CD4-positive, alpha-beta T cell treated with Interleukin-2 at 100 ng/mL for 4 hours (primary cell): ENCODE results near the gene SORL1.

Experiments used
- DNase-seq: peaks from one replicate; pipeline ENCODE4 v3.0.0-alpha.2; 2020; ENCODE audit warnings: low spot score

The SORL1 gene

DNA sequence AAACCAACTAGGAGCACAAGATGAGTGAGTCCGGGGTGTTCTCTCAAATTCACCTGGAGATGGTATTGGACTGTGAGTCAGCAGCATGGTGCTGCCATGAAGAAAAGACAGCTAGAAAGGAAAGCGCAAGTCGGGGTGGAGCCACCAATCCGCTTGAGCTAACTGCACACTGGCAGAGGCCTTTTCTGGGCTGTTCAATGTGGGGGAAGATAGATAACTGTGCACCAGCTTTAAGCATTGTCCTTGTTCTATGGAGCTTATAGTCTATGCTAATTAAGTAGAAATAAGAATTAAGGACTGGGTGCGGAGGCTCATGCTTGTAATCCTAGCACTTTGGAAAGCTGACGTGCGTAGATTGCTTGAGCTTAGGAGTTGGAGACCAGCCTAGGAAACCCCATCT is 22.6 kb downstream of the SORL1 start:
- DNase-seq, result no peak

DNA sequence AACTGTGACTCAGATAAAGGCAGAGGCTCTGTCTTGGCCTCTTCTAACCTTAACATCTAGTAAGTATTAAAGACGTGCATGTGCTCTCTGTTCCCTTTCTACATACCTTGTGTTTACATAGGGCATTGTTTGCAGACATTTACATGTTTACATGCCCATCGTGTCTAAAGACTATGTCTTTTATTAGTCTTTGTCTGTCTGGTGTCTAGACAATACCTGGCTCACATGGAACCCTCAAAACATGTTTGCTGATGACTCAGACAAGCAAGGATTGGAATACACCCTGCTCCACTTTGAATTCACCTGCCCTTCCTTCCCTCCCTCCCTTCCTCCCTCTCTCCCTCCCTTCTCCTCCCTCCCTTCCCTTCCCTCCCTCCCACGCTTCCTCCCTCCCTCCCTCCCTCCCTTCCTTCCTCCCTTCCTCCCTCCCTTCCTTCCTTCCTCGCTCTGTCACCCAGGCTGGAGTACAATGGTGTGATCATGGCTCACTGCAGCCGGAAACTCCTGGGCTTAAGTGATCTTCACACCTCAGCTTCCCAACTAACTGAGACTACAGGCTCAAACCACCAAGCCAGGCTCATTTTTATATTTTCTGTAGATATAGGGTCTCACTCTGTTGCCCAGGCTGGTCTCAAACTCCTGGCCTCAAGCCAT is 24.4 kb downstream of the SORL1 start:
- peak; percentile 62 for DNase-seq

DNA sequence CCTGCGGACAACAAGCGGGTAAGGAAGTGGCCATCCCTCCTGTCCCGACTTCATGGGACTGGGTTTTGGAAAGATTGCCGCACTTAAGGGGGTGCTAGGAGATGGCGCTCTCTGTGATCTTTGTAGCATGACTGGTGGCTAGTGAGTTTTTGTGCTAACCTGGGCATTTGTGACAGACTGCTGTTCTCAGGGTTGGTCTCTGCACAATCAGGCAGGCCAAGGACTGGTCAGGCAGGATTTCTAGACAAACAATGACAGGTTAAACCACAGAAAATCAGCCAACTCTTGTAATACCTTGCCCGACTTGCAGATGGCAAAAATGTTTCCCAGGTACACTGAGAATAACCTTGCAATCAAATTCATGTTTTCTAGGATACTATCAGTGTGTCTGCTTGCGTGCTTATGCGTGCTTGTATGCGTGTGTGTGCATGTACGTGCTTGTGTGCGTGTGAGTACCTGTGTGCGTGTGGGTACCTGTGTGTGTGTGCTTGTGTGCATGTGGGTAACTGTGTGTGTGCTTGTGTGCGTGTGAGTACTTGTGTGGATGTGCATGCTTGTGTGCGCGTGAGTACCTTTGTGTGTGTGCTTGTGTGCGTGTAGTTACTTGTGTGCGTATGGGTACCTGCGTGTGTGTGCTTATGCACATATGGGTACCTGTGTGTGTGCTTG is 26.2 kb downstream of the SORL1 start:
- no peak for DNase-seq

DNA sequence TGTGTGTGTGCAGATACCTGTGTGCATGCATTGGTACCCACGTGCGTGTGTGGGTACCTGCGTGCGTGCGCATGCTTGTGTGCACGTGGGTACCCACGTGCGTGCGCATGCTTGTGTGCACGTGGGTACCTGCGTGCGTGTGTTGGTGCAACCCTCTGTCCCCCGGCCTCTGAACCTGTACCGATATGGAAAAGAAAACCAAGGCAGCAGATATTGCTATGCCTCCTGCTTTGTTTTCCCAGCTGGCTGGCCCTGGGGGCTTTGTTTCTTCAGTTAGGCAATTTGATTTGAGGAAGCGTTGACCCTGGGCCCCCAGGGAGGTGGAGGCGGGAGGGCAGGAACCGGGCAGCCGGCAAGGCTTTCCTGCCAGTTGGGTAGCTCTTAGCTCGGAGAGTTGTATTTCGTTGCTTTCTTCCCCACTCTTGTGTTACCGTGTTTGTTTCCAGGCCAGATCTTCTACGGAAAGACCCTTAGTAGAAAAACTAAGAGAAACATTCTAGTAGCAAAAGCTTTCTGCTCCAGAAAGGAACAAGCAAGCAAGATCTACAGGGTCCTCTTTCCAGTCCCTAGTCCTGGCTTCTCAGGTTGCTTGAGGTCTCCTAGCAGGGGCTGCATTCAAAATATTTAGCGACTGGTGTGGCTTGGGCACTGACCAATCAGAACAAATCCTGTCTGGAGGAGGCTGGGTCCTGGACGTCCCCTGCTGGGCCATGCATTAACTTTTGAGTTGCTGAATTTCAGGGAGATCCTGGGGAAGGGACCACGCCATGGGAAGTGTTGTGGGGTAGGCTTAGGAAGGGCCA is 27.0 kb downstream of the SORL1 start:
- no peak for DNase-seq

DNA sequence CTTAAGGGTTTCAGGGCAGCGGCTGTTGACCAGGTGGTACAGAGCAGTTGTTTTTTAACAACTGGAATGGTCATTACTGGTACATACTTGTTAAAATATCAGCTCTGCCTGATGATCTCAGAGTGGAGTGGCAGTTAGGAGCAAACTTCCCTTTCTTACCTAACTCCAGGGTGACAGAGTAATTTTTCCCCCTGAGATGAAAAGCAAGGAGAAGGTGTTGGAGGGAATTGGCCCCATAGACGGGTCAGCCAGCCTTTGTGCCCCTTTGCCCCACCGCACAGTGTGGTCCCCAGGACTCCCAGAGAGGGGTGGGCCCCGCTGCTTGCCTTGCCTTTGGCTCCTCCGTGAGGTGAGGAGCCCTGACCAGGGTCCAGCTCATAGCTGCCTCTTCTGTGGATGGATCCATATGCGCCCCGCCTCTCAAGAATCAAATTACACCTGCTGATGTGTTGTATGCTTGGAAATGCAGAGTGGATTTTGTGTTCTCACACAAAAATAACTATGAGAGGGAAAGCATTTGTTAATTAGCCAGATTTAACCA is 27.7 kb downstream of the SORL1 start:
- no peak for DNase-seq

DNA sequence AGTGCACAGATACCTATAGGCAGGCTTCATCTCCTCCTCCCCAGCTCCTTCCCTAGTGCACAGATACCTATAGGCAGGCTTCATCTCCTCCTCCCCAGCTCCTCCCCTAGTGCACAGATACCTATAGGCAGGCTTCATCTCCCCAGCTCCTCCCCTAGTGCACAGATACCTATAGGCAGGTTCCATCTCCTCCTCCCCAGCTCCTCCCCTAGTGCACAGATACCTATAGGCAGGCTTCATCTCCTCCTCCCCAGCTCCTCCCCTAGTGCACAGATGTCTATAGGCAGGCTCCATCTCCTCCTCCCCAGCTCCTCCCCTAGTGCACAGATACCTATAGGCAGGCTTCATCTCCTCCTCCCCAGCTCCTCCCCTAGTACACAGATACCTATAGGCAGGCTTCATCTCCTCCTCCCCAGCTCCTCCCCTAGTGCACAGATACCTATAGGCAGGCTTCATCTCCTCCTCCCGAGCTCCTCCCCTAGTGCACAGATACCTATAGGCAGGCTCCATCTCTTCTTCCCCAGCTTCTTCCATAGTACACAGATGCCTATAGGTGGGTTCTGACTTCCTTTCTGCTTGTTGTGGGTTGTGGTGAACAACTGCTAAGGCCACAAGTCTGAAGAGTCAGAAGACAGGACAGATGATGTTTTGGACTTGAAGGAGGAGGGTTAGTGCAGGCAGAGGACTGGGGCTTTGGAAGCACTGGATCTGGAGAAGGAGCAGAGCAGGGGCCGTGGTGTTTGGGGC is 29.5 kb downstream of the SORL1 start:
- peak; percentile 81 for DNase-seq

DNA sequence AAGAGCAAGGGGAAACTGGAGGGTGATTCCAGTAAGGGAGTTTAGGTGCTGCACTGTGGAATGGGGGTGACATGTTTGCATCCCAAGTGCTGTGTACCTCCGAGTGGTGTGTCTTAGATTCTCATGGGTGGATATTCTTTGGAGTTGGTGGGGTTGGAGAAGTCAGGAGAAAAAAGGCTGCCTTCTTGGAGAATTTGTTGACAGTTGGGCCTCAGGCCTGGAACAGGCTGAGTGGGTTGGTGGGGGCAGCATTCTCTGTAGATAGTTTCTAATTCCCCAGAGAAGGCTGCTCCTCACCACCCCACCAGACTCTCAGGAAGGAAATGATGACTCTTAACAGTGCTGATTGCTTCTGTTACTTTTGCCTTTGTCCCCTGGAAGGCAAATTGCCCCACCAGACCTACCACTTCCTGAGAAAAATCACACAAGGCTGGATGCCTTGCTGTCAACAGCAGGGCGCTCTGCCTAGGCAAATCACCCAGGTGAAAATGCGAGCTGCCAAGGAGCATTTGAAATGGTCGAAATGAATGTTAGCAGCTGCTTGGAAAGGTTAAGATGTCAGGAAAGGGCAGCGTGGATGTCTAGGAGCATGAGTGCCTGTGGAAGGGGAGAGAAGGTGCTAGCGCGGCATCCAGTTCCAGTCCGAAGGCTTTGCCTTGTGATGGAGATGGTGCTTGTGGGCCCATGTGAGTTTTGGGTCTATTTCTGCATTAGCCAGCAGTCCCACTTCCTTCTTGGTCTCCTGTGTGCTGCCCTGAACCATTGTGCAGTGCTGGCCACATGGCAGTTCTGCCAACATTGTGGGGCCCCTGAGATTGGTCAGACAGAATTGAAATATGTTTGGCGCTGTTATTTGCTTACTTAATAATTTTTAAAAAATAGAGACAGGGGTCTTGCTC is 30.4 kb downstream of the SORL1 start:
- DNase-seq, result peak; percentile 86

DNA sequence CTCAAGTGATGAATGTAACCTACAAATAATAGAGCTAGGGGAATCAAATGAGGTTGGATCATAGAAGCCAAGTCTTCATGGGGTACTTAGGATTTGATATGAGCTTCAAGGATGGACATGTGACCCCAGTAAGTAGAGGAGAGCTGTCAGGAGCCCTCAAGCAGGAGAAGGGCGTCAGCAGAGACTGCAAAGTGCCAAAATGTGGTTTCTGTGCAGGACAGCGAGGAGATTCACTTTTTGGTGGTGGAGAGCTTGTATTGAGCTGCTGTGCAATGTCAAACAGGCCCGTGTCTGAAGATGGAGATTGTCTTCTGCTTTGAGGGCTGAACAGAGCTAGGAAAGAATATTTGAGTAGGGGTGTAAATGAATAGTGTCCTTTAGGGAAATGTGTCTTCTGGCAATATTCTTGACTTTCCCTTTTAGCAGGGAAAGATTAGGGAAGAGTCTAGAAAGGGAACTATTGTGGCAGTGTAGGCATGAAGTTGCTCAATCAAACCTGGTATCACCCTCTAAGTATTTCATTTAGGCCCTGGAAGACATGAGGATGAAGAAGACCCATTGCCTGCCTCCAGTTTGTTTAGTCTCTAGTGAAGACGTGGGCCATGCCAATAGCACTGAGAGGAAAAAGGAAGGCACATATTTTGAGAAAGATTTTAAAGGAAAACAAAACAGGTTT is 31.8 kb downstream of the SORL1 start:
- no peak for DNase-seq

DNA sequence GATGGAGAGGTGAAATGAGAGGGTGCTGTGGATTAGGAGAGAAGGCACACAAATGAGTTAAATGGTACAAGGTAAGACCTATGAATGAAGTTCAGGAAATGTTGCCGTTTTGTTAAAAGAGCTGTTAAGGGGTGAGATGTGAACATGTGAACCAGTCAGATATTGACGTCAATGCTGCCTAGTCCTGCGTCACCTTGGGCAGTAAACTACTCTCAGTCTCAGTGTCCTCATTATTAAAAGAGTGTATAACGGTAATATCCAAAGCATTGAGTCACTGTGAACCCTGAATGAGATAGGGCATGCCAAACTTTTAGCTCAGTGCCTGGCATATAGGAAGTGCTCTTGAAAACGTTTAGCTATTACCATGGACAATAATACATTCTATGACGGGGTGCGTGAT is 33.1 kb downstream of the SORL1 start:
- DNase-seq, result no peak

DNA sequence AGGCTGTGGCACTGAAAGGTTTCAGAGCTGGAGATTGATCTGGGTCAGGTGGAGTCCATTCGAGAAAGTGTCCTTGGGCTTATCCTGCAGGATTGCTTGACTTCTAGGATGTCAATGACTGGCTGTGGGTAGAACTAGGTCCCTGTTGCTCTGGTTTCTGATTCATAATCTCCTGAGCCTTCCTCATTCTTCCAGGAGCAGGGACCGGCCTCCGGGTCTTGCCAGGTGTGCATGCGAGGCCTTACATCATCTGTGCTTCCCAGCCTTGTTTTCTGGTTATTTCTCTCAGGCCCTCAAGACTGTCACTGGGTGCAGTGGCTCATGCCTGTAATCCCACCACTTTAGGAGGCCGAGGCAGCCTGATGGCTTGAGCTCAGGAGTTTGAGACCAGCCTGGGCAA is 33.9 kb downstream of the SORL1 start:
- DNase-seq, result no peak

DNA sequence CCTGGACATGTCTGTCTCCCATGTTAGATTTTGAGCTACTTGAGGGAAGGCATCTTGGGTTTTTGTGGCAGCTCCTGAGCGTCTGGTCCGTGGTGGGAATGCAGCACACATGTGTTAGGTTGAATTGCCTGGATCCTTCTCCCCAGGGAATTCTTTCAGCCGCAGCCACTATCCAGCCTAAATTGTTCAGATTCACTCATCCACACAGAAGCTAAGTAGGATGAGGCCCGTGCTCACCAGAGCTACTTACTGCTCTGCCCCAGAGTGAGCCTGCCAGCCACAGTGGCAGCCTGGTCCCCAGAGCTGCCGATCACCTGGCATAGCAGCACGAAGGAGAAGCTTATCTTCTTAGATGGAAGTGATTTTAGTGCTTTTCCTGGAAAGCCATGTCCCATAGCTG is 35.1 kb downstream of the SORL1 start:
- no peak for DNase-seq

DNA sequence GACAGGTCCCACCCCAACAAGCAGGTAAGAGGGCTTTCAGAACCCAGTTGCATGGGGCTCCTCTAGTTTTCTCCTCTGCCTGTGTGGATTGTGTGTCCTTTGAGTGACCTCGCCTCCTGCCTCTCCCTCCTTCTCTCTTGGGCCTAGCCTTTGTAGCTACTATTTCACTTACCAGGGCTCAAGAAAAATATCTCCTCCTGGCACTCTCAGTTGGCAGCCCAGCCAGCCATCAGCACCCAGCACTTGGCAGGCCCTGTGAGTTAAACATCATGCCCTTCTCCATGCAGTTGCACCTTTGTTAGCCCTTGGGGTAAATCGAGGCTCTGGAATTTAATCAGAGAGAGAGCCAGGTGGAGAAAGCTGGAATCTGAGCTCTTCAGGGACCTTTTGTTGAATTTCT is 36.1 kb downstream of the SORL1 start:
- no peak for DNase-seq

DNA sequence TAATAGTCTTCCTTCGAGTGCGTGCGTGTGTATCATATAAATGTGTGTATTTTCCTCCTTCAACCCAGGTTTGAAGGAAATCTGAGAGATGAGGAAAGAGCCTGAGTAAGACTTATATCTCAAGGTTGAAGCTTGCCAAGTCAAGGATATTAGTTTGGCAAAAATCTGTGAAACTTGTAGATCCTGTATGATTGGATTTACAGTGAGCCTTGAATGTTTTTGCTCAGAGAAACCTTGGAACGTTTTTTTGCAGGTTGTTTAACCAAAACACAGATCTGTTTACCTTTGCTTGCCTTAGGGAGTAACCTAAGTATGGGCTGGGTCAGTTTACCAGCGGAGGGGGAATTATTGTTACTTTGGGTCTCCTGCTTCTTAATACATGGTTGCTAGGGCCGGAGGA is 36.5 kb downstream of the SORL1 start:
- DNase-seq, result no peak

DNA sequence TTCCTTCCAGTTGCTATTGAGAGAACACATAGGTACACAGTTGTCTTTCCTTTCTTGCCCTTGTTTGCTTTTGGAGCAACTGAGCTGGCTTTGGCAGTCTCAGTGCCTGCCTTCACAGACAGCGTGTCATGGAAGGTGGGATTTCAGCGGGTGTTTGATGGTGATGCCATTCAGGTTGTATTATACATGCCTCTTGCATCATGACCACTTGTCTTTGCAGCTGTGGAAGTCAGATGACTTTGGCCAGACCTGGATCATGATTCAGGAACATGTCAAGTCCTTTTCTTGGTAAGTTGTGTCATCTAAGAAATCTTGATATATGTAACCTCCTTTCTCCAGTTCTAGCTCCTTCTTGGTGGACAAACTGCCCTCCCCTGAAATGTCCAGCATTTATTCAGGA is 37.7 kb downstream of the SORL1 start:
- DNase-seq, result no peak

DNA sequence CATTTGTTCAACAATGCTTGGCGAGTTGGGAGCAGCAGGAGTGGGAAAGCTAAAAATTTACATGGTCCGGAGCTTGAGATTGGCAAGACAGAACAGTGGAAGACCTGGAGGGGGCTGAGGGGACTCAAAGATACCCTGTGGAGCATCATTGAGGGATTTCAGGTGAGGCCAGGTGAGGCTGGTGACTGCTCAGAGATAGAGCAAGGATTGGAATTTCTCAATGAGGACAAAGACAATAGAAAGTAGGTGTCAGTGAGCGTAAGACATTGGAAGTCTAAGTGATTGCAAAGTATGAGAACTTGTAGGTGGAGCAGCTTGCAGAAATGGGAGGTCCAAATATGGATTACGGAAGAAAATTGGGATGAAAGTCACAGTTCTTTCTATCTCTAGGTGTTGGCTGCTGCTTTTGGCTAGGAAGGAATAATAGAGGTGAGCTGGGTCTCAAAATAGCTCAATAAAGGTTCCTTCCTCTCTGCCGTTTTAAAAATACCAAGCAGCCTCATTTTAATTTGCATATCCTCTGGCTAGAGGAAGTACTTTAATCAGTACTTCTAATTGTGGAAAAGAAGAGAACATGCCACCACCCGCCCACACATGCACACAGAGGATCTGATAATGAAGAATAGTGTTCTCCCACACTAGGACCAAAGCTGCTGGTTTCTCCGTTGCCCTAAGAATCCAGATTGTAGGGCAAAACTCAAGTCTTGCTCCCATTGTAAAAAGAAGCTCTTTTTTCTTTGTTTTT is 42.4 kb downstream of the SORL1 start:
- peak; percentile 28 for DNase-seq

DNA sequence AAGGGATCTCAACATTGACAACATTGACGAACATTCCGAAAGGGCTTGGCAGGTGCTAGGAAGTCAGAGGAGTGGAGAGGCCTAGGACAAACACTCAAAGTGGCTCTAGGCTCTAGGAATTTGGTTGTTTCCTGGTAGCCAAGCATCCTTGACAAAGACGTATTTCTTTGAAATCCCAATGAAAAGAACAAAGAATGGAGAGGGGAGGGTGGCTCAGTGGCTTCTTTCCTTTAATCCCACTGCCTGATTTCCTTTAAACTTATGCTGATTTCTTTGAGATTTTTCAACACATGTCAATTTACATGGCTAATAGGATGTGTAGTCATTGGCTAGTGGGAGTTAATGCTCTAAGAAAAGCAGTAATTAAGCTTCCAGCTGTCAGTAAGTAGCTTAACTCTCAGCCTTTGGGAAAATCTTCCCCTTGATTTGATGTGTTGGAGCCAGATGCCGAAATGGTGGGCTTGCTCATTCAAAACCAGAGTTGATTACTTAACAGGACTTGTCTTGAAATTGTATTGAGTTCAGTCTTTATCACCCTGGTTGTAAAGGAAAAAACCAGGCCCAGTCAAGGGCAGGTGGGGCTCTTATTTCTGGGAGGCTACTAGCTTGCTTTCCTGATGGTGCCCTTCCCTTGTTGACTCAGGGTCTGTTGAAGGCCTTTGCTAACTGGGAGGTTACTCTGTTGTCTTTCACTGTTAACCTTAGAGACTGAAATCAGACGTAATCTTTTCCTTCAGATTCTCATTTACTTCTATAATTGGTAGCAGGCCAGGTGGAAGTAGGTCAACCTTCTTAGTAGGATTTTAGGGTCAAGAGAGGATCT is 45.3 kb downstream of the SORL1 start:
- DNase-seq, result no peak

DNA sequence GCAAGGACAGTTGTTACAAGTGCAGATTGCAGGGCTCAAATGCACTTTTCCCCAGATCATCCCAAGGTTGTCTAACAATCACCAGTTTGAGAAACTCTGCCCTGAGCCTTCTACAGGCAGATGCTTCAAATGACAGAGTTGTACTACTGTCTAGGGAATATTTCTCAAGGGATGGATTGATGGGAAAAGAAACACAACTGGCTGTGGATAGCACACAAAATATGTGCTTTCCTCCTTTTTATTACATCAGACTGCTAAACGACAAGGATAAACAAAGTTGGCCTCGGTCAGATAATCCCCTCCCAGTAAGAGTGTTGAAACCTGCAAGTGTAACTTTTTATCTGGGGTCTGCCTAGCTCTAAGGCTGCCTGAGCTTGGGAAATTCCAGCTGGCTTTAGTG is 47.3 kb downstream of the SORL1 start:
- no peak for DNase-seq

DNA sequence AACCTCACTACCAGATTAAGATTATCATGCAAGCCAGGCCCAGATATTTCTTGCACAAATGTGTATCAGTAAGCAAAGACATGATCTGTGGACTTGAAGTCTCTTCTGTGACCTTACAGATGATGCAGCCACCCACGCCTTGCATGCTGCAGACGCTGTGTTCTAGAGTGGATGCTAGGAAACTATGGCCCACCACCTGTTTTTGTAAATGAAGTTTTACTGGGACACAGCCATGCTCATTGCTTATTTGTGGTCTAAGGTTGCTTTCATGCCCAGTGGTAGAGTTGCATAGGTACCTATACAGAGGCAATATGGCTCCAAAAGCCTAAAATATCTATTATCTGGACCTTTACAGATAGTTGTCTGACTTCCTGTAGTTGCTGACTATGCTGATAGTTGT is 48.2 kb downstream of the SORL1 start:
- DNase-seq, result no peak

DNA sequence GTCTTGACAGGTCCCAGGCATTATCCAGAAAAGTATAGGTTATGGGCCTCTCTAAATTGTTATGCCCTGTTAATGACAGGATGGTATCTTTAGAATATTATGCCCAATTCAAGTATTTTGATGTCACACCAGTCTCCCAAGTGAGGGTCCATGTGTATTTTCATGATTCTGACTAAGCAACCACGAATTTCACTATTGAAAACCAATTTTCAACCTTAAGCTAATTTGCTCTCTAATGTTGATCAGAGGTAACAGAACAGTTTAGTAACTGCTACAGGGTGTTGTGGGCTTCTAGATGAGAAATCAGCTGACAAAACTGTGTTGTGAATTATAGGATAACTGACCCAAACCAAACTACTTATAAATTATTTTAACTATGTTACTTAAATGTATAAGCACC is 48.6 kb downstream of the SORL1 start:
- DNase-seq, result no peak
